ENCODE data around the gene DNAH2. TPM values are rescaled to one million over a fixed set of nuclear protein-coding genes. Genes with fewer than 3 reads are reported as not detected.

The DNAH2 gene
- total and polyA plus RNA-seq, 2 of the 8 experiments (the other 6 are each of a cell fraction or from before 2014, with no cell fraction given) = 0.13 to 0.18 TPM

DNA sequence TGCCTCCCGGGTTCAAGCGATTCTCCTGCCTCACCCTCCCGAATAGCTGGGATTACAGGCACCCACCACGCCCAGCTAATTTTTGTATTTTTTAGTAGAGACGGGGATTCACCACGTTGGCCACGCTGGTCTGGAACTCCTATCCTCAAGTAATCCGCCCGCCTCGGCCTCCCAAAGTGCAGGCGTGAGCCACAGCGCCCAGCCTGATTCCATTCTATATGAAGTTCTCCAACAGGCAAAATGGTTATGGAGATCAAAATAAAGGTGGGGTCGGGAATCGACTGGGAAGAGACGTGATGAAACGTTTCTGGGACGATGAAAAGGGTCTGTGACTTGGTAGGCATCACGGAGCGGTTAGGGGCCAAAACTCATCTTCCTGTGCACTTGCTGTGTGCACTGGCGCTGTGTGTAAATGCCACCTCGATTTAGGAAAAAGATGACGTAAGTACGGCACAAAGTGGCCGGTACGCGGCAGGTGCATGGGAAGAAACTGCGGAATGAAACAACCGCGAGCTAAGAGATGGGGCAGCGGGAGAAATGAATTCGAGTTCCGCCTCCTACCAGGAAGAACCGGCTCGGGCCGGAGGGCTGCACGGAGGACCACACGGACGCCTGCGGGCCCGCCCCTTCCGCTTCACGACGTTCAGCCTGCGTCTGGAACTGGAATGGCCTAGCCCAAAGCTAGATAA lies 31.9 kb upstream of the DNAH2 start (continued):
- peak; percentile 53; the same call in 1 of the 2 replicates for TF ChIP-seq GTF2F1 (IDR thresholded peaks at IDR 0.05; ENCODE audit: borderline replicate concordance, low read depth, low read length)
- TF ChIP-seq TAF7 (optimal IDR thresholded peaks at IDR 0.05; ENCODE audit: borderline replicate concordance, low read depth, low read length) = peak; percentile 90
- no peak for TF ChIP-seq SRF (IDR thresholded peaks at IDR 0.05; ENCODE audit: low read depth, low read length)
- 0 out of 2 replicates have a peak, but pooled peaks have one; percentile 17 for TF ChIP-seq TEAD4 (IDR thresholded peaks at IDR 0.05; ENCODE audit: low read depth, low read length)
- TF ChIP-seq GABPA (IDR thresholded peaks at IDR 0.05; ENCODE audit: borderline replicate concordance, insufficient read depth, low read length) = peak; percentile 68; the same call in 1 of the 2 replicates
- peak; percentile 5 to 9; a peak in 2 of 4 replicates for TF ChIP-seq RAD21 (IDR thresholded peaks at IDR 0.05 in 1 of 2, conservative IDR thresholded peaks at IDR 0.05 in 1 of 2; ENCODE audit: low read depth in 2 of 2, low read length in 2 of 2)
- TF ChIP-seq, protein P1, sequence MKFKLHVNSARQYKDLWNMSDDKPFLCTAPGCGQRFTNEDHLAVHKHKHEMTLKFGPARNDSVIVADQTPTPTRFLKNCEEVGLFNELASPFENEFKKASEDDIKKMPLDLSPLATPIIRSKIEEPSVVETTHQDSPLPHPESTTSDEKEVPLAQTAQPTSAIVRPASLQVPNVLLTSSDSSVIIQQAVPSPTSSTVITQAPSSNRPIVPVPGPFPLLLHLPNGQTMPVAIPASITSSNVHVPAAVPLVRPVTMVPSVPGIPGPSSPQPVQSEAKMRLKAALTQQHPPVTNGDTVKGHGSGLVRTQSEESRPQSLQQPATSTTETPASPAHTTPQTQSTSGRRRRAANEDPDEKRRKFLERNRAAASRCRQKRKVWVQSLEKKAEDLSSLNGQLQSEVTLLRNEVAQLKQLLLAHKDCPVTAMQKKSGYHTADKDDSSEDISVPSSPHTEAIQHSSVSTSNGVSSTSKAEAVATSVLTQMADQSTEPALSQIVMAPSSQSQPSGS (IDR thresholded peaks at IDR 0.05; ENCODE audit: low read length) = peak; percentile 84
- TF ChIP-seq NANOG (IDR thresholded peaks at IDR 0.05; ENCODE audit: insufficient read depth, low read depth, low read length, poor library complexity, severe bottlenecking) = no peak
- no peak for TF ChIP-seq FOSL1 (IDR thresholded peaks at IDR 0.05; ENCODE audit: insufficient read depth, low read depth, low read length)
- no peak for TF ChIP-seq CTBP2 (IDR thresholded peaks at IDR 0.05; ENCODE audit: borderline replicate concordance, insufficient read depth, insufficient read length, low read length)
- TF ChIP-seq CEBPB (IDR thresholded peaks at IDR 0.05; ENCODE audit: low read depth, low read length) = peak; percentile 48; the same call in 1 of the 2 replicates
- TF ChIP-seq NRF1 (IDR thresholded peaks at IDR 0.05; ENCODE audit: low read depth, low read length) = no peak
- TF ChIP-seq TAF1 (IDR thresholded peaks at IDR 0.05; ENCODE audit: low read depth, low read length) = peak; percentile 98
- peak; percentile 88 for TF ChIP-seq SP1 (IDR thresholded peaks at IDR 0.05; ENCODE audit: low read depth, low read length)
- TF ChIP-seq YY1 (IDR thresholded peaks at IDR 0.05; ENCODE audit: low read depth, low read length) = 0 out of 2 replicates have a peak, but pooled peaks have one; percentile 13
- TF ChIP-seq PHF8 (conservative IDR thresholded peaks at IDR 0.05; ENCODE audit: low read depth, low read length) = peak; percentile 64
- TF ChIP-seq POLR2AphosphoS5 (IDR thresholded peaks at IDR 0.05; ENCODE audit: low read depth, low read length) = peak; percentile 97
- TF ChIP-seq, protein P2, sequence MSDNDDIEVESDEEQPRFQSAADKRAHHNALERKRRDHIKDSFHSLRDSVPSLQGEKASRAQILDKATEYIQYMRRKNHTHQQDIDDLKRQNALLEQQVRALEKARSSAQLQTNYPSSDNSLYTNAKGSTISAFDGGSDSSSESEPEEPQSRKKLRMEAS (IDR thresholded peaks at IDR 0.05) = peak; percentile 75; the same call in 1 of the 2 replicates
- peak; percentile 65 for TF ChIP-seq CREB1 (IDR thresholded peaks at IDR 0.05)
- TF ChIP-seq BACH1 (IDR thresholded peaks at IDR 0.05; ENCODE audit: low read length) = no peak
- no peak for TF ChIP-seq EZH2 (IDR thresholded peaks at IDR 0.05; ENCODE audit: low read depth, low read length, severe bottlenecking)
- no peak for TF ChIP-seq SIRT6 (IDR thresholded peaks at IDR 0.05; ENCODE audit: low read length)
